Erythroblast (primary cell): Measurements from ENCODE around the gene MED13L.

Experiments used
- GATA1 ChIP-seq: IDR thresholded peaks from 2 replicates; pipeline ENCODE4 v1.6.1; 2011; ENCODE audit warnings: low read depth, mild to moderate bottlenecking, control low read depth, low read length, moderate library complexity
- POLR2A ChIP-seq: IDR thresholded peaks from 2 replicates; pipeline ENCODE4 v1.6.1; 2011; ENCODE audit warnings: mild to moderate bottlenecking, low read length

- TF ChIP-seq POLR2A (no peak), GATA1 (no peak)
These were observed 108.4 kb downstream of the MED13L start for GRCh38 chr12:116169071-116169470.
